IMR-90 (cell line): ENCODE results near the gene PLPP3. TPM values are rescaled to one million over a fixed set of nuclear protein-coding genes. Genes with fewer than 3 reads are reported as not detected.

Experiments used
- ATAC-seq: fragments of 200-7000 bp; cut with Tn5 transposase; 2 replicates; pipeline ENCODE4 v1.9.1; 2020; ENCODE audit warnings: low read depth, mild to moderate bottlenecking, moderate library complexity
- BruUV-seq: library from RNA; stranded (reverse); fragments of 400-500 nt; replicated peaks from 2 replicates; lab custom pipeline; 2021; lab: Mats Ljungman, UMichigan
- CTCF ChIA-PET: fragments of 300-600 bp; formaldehyde crosslinking; extraction: SDS; loops from one replicate; lab custom pipeline; 2021; ENCODE audit warnings: antibody characterized with exemption; lab: Yijun Ruan, JAX
- POLR2A ChIA-PET: fragments of 300-600 bp; sonication (Branson Sonifier 250); formaldehyde crosslinking; loops from one replicate; lab custom pipeline; 2022; ENCODE audit warnings: antibody characterized with exemption; ENCODE audit not compliant: unreplicated experiment; lab: Charles Lee
- DNase-seq: peaks from one replicate; pipeline ENCODE4 v3.0.0; 2013
- H2AFZ ChIP-seq: replicated peaks from 2 replicates; pipeline ENCODE3; 2013; ENCODE audit warnings: low read length, mild to moderate bottlenecking; ENCODE audit not compliant: poor library complexity
- H2AK5ac ChIP-seq: 2 replicates; pipeline ENCODE4 v1.6.1; 2013; ENCODE audit warnings: low read depth, low read length, inconsistent platforms
- H2AK9ac ChIP-seq: replicated peaks from 2 replicates; pipeline ENCODE3; 2013; ENCODE audit warnings: mild to moderate bottlenecking, low read depth, low read length, moderate library complexity; ENCODE audit not compliant: poor library complexity
- H2BK120ac ChIP-seq: 2 replicates; pipeline ENCODE4 v1.6.1; 2013; ENCODE audit warnings: low read depth, low read length, inconsistent platforms
- H2BK15ac ChIP-seq: 3 replicates; pipeline ENCODE4 v1.6.1; 2013; ENCODE audit warnings: low read depth, low read length, inconsistent platforms
- H2BK20ac ChIP-seq: 2 replicates; pipeline ENCODE4 v1.6.1; 2013; ENCODE audit warnings: low read depth, mild to moderate bottlenecking, inconsistent platforms, low read length, moderate library complexity
- H2BK5ac ChIP-seq: 2 replicates; pipeline ENCODE4 v1.6.1; 2013; ENCODE audit warnings: mild to moderate bottlenecking, low read depth, low read length, inconsistent platforms; ENCODE audit not compliant: poor library complexity, severe bottlenecking
- H3K14ac ChIP-seq: replicated peaks from 2 replicates; pipeline ENCODE4 v1.6.1; 2013; ENCODE audit warnings: low read depth, low read length, inconsistent platforms
- H3K18ac ChIP-seq: 2 replicates; pipeline ENCODE4 v1.6.1; 2013; ENCODE audit warnings: low read depth, low read length, control low read depth
- H3K23ac ChIP-seq: 2 replicates; pipeline ENCODE4 v1.6.1; 2013; ENCODE audit warnings: low read depth, low read length, inconsistent platforms
- H3K27ac ChIP-seq: 2 replicates; pipeline ENCODE4 v1.5.1; 2013; ENCODE audit warnings: mild to moderate bottlenecking, control low read depth, low read length; ENCODE audit not compliant: insufficient read depth
- H3K27me3 ChIP-seq: 2 replicates; pipeline ENCODE4 v1.6.1; 2013; ENCODE audit warnings: low read length; ENCODE audit not compliant: control insufficient read depth, insufficient read depth
- H3K36me3 ChIP-seq: 2 replicates; pipeline ENCODE4 v1.6.1; 2013; ENCODE audit warnings: low read length, mixed read lengths; ENCODE audit not compliant: control insufficient read depth, insufficient read depth
- H3K4ac ChIP-seq: 2 replicates; pipeline ENCODE4 v1.6.1; 2013; ENCODE audit warnings: low read depth, low read length, inconsistent platforms
- H3K4me1 ChIP-seq: 2 replicates; pipeline ENCODE4 v1.6.1; 2013; ENCODE audit warnings: low read length, mixed read lengths; ENCODE audit not compliant: control insufficient read depth, insufficient read depth
- H3K4me2 ChIP-seq: 2 replicates; pipeline ENCODE4 v1.6.1; 2013; ENCODE audit warnings: low read depth, mild to moderate bottlenecking, control low read depth, low read length, moderate library complexity
- H3K4me3 ChIP-seq: 2 replicates; pipeline ENCODE4 v1.5.1; 2013; ENCODE audit warnings: low read depth, mild to moderate bottlenecking, control low read depth, low read length, moderate library complexity; ENCODE audit not compliant: insufficient read depth
- H3K56ac ChIP-seq: 2 replicates; pipeline ENCODE4 v1.6.1; 2013; ENCODE audit warnings: low read length, inconsistent platforms; ENCODE audit not compliant: insufficient read depth; ENCODE audit errors: extremely low read depth
- H3K79me1 ChIP-seq, 2 experiments: 2 replicates each; pipeline ENCODE4 v1.6.1; 2013; ENCODE audit warnings: low read length in 2 of 2, inconsistent platforms in 1 of 2, low read depth in 1 of 2
- H3K9ac ChIP-seq: 2 replicates; pipeline ENCODE4 v1.6.1; 2013; ENCODE audit warnings: low read depth, low read length, control low read depth
- H3K9me1 ChIP-seq: 2 replicates; pipeline ENCODE4 v1.6.1; 2013; ENCODE audit warnings: low read length, inconsistent platforms; ENCODE audit not compliant: insufficient read depth
- H3K9me3 ChIP-seq: 2 replicates; pipeline ENCODE4 v1.6.1; 2013; ENCODE audit warnings: low read length; ENCODE audit not compliant: control insufficient read depth, insufficient read depth
- H4K20me1 ChIP-seq: 2 replicates; pipeline ENCODE4 v1.6.1; 2013; ENCODE audit warnings: low read length, inconsistent platforms; ENCODE audit not compliant: insufficient read depth
- H4K5ac ChIP-seq: 2 replicates; pipeline ENCODE4 v1.6.1; 2013; ENCODE audit warnings: mild to moderate bottlenecking, low read depth, low read length, control low read depth
- H4K8ac ChIP-seq, 2 experiments: 2 replicates each; pipeline ENCODE4 v1.6.1; 2013; ENCODE audit warnings: low read depth in 2 of 2, low read length in 2 of 2, control low read depth in 1 of 2, inconsistent platforms in 1 of 2
- H4K91ac ChIP-seq: 2 replicates; pipeline ENCODE4 v1.6.1; 2013; ENCODE audit warnings: low read depth, low read length, inconsistent platforms; ENCODE audit not compliant: insufficient read depth
- CEBPB ChIP-seq: IDR thresholded peaks from 2 replicates; pipeline ENCODE4 v1.6.1; 2012; ENCODE audit warnings: low read depth, low read length, improper control_type of control experiment
- SMC3 ChIP-seq: fragments of 150-350 bp; IDR thresholded peaks from 2 replicates; pipeline ENCODE4 v1.6.1; 2016; ENCODE audit warnings: low read depth, mild to moderate bottlenecking, antibody characterized with exemption, low read length, moderate library complexity
- WGBS, 2 experiments: methylation state at CpG; one replicate each; pipeline versions ENCODE4 v1.1.5 to v1.1.7; 2013; ENCODE audit warnings: missing lambda C conversion rate in 2 of 2; ENCODE audit not compliant: insufficient read length in 1 of 2; ENCODE audit errors: extremely low coverage in 2 of 2; 5-methylcytosine and 5-hydroxymethylcytosine counted together
- dilution Hi-C: fragments of 300-500 bp; cut with HindIII; formaldehyde crosslinking; loops from one replicate; pipeline ENCODE4 v1.14.3; 2018; ENCODE audit warnings: low sequenced_read_pairs; ENCODE audit not compliant: unreplicated experiment
- in situ Hi-C: fragments of 300-500 bp; cut with MboI; formaldehyde crosslinking; loops from 3 replicates; pipeline ENCODE4 v1.14.3; 2019; ENCODE audit warnings: low sequenced_read_pairs, inconsistent platforms, mixed read lengths
- intact Hi-C: fragments of 100-400 bp; cut with micrococcal nuclease; formaldehyde crosslinking; loops from 2 replicates; pipeline ENCODE4 v1.10.0; 2022
- polyA plus RNA-seq, 3 experiments: library from polyadenylated mRNA; depleted of rRNA; stranded (reverse); fragments of >200 nt; gene quantifications; 2 replicates each; pipeline ENCODE4 v1.2.3, GENCODE V29; 2012; ENCODE audit warnings: low replicate concordance in 1 of 3
- total RNA-seq: library from RNA; depleted of rRNA; stranded (reverse); fragments of >200 nt; gene quantifications from 2 replicates; pipeline ENCODE4 v1.2.3, GENCODE V29; 2012

PLPP3 gene
- total and polyA plus RNA-seq, 2 of the 4 experiments (the other 2 are of a cell fraction): 49.9 to 56.6 TPM

GRCh38 chr1:56625819-56626440 is 46.6 kb upstream of the PLPP3 start:
- Histone ChIP-seq H2BK15ac (no peak overlapping the region), H4K5ac (no peak overlapping the region), H4K8ac (no peak overlapping the region), H3K14ac (no peak overlapping the region), H4K91ac (no peak overlapping the region), H3K27ac (no peak overlapping the region), H2AK9ac (no peak overlapping the region), H3K79me1 (no peaks in the 10 kb centered on the region), H3K4me3 (no peak overlapping the region), H3K56ac (no peak overlapping the region), H3K4ac (no peak overlapping the region), H2AK5ac (no peak overlapping the region), H3K36me3 (no peaks in the 10 kb centered on the region), H3K4me1 (no peaks in the 10 kb centered on the region; the same call in 1 of the 2 replicates), H3K9ac (no peak overlapping the region), H3K23ac (no peak overlapping the region), H2AFZ (no peak overlapping the region), H2BK20ac (no peak overlapping the region), H2BK5ac (no peak overlapping the region), H3K9me1 (no peaks in the 10 kb centered on the region), H2BK120ac (no peak overlapping the region), H4K20me1 (no peaks in the 10 kb centered on the region), H3K18ac (no peak overlapping the region; the same call in 1 of the 2 replicates), H3K27me3 (no peaks in the 10 kb centered on the region), H3K4me2 (peak overlapping the region; percentile 13; the same call in 1 of the 2 replicates), H3K9me3 (no peaks in the 10 kb centered on the region)
- DNase-seq (no peak), ATAC-seq (no peak)
- CTCF ChIA-PET: no interaction called here
- TF ChIP-seq CEBPB: peak; percentile 84
- no peak for TF ChIP-seq SMC3
- intact Hi-C loops: no loop called here
- WGBS, 2 experiments: no CpG with 5 or more reads among the region's 5 CpGs
- no TSS peak for BruUV-seq
- dilution Hi-C loops: no loop called here
- in situ Hi-C loops: no loop called here
- POLR2A ChIA-PET: no interaction called here
